Measurements from ENCODE around the gene UTP15. TPM values are rescaled to one million over a fixed set of nuclear protein-coding genes. Genes with fewer than 3 reads are reported as not detected.

UTP15 gene
- total RNA-seq, 8 experiments from 2014 or later = 10.7 to 298 (median 15.3) TPM

DNA sequence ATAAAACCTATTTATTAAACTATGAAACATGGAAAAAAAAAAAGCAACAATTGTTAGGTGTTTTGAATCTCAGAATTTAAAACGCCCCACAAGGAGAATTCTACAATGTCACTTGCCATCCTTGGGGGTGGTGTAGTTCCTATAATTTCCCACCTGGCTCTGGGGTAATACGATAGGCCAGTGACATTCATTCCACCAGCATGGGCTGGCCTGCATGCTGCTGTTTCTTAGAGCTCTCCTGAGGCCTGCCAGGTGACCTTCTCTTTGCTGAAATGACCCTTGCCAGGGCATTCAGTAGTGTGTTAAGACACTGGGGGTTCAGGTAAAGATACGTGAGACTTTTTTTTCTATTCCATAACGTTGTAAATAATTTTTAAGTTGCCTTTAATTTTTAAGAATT lies 50.4 kb downstream of the UTP15 start:
- in situ Hi-C loops (cut with MboI; ENCODE audit: low pct_unique_long_range_greater_than_20kb in 2 of 9, low sequenced_read_pairs in 9 of 9, unreplicated experiment in 9 of 9) = no loop called here
- H3K4me1 ChIP-seq (replicated peaks in 1 of 2) = no peaks in the 10 kb centered on the region
- WGBS, 10 experiments = 38 to 100% (median 85%) methylated on average over 1 to 4 of the region's 4 CpGs; no CpG with 5 or more reads in 1 of the 10 experiments

GRCh38 chr5:73617510-73618279 lies 52.2 kb downstream of the UTP15 start:
- H3K4me1 ChIP-seq (replicated peaks in 1 of 2) = no peaks in the 10 kb centered on the region
- no peak overlapping the region for H3K27ac ChIP-seq
- 66 to 92% (median 79%) methylated on average over 3 to 9 of the region's 9 CpGs for WGBS, 10 experiments
- H3K4me3 ChIP-seq = no peak overlapping the region
- in situ Hi-C loops (cut with MboI; ENCODE audit: low pct_unique_long_range_greater_than_20kb in 2 of 9, low sequenced_read_pairs in 9 of 9, unreplicated experiment in 9 of 9) = no loop called here
- ATAC-seq (replicated peaks in 6 of 8) = no peak

More for the DNA sequence above, 50.4 kb downstream of the UTP15 start:
- Histone ChIP-seq H3K27ac (no peak overlapping the region), H3K4me3 (no peak overlapping the region)
- ATAC-seq (replicated peaks in 6 of 8) = no peak

GRCh38 chr5:73619606-73620333 lies 54.2 kb downstream of the UTP15 start:
- Histone ChIP-seq H3K4me1 (replicated peaks in 1 of 2) (peaks cover 0 to 4% of the 10 kb centered on the region in 2 donors), H3K4me3 (no peak overlapping the region), H3K27ac (no peak overlapping the region)
- peak in 5 of 8 experiments; percentile 13 to 80 (median 45) for ATAC-seq (replicated peaks in 6 of 8)
- 0 to 75% (median 49%) methylated on average over 1 to 4 of the region's 4 CpGs for WGBS, 10 experiments
- in situ Hi-C loops (cut with MboI; ENCODE audit: low pct_unique_long_range_greater_than_20kb in 2 of 9, low sequenced_read_pairs in 9 of 9, unreplicated experiment in 9 of 9) = no loop called here

DNA sequence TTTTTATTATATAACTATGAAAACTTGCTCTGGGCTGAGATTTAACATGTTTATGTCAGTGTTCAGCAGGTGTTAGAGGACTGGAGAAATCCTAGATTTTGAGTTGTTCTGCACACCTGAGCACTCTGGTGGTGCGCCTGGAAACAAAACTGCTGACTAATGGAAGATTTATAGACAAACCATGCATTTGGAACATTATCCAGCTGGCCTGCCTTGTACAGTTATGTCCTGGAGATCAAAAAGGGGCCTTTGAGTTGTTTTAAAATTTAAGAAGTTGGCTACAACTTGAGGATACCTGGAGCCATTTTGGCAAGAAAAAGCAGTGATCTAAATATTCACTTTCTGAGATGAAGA lies 54.8 kb downstream of the UTP15 start:
- in situ Hi-C loops (cut with MboI; ENCODE audit: low pct_unique_long_range_greater_than_20kb in 2 of 9, low sequenced_read_pairs in 9 of 9, unreplicated experiment in 9 of 9) = no loop called here
- Histone ChIP-seq H3K4me1 (replicated peaks in 1 of 2) (peaks cover 0 to 5% of the 10 kb centered on the region in 2 donors), H3K4me3 (no peak overlapping the region), H3K27ac (no peak overlapping the region)
- WGBS, 10 experiments = 80 to 100% (median 100%) methylated on average over 1 of the region's 1 CpG; no CpG with 5 or more reads in 5 of the 10 experiments
- ATAC-seq (replicated peaks in 6 of 8) = peak in 1 of 8 experiments; percentile 18

- peaks cover 0 to 14% of the 10 kb centered on the region in 2 donors for H3K4me1 ChIP-seq (replicated peaks in 1 of 2)
- in situ Hi-C loops (cut with MboI; ENCODE audit: low pct_unique_long_range_greater_than_20kb in 2 of 9, low sequenced_read_pairs in 9 of 9, unreplicated experiment in 9 of 9) = no loop called here
- H3K4me3 ChIP-seq = no peak overlapping the region
- WGBS, 10 experiments = 80 to 100% (median 100%) methylated on average over 1 to 2 of the region's 2 CpGs
- H3K27ac ChIP-seq = no peak overlapping the region
- no peak for ATAC-seq (replicated peaks in 6 of 8)
Observed at GRCh38 chr5:73623060-73623459, 57.5 kb downstream of the UTP15 start.

GRCh38 chr5:73623901-73624404 lies 58.4 kb downstream of the UTP15 start:
- peak in 2 of 8 experiments; percentile 18 to 63 for ATAC-seq (replicated peaks in 6 of 8)
- in situ Hi-C loops (cut with MboI; ENCODE audit: low pct_unique_long_range_greater_than_20kb in 2 of 9, low sequenced_read_pairs in 9 of 9, unreplicated experiment in 9 of 9) = no loop called here
- Histone ChIP-seq H3K4me1 (replicated peaks in 1 of 2) (peaks cover 0 to 14% of the 10 kb centered on the region in 2 donors), H3K4me3 (no peak overlapping the region), H3K27ac (no peak overlapping the region)
- WGBS, 10 experiments = 18 to 100% (median 60%) methylated on average over 1 to 2 of the region's 2 CpGs; no CpG with 5 or more reads in 1 of the 10 experiments

GRCh38 chr5:73624888-73625287 lies 59.3 kb downstream of the UTP15 start:
- no peak for ATAC-seq (replicated peaks in 6 of 8)
- H3K27ac ChIP-seq = no peak overlapping the region
- WGBS, 10 experiments = 50 to 88% (median 73%) methylated on average over 2 to 5 of the region's 6 CpGs; no CpG with 5 or more reads in 3 of the 10 experiments
- no peak overlapping the region for H3K4me3 ChIP-seq
- in situ Hi-C loops (cut with MboI; ENCODE audit: low pct_unique_long_range_greater_than_20kb in 2 of 9, low sequenced_read_pairs in 9 of 9, unreplicated experiment in 9 of 9) = no loop called here
- peaks cover 0 to 14% of the 10 kb centered on the region in 2 donors for H3K4me1 ChIP-seq (replicated peaks in 1 of 2)

- Histone ChIP-seq H3K4me1 (replicated peaks in 1 of 2) (peaks cover 0 to 14% of the 10 kb centered on the region in 2 donors), H3K4me3 (peak overlapping the region; percentile 33 to 47 (median 41)), H3K27ac (no peak overlapping the region)
- ATAC-seq (replicated peaks in 6 of 8) = peak in 2 of 8 experiments; percentile 40 to 55
- in situ Hi-C loops (cut with MboI; ENCODE audit: low pct_unique_long_range_greater_than_20kb in 2 of 9, low sequenced_read_pairs in 9 of 9, unreplicated experiment in 9 of 9) = no loop called here
- WGBS, 10 experiments = 0 to 63% (median 29%) methylated on average over 1 to 10 of the region's 33 CpGs; no CpG with 5 or more reads in 4 of the 10 experiments
Observed at GRCh38 chr5:73625372-73625943, 59.9 kb downstream of the UTP15 start.

DNA sequence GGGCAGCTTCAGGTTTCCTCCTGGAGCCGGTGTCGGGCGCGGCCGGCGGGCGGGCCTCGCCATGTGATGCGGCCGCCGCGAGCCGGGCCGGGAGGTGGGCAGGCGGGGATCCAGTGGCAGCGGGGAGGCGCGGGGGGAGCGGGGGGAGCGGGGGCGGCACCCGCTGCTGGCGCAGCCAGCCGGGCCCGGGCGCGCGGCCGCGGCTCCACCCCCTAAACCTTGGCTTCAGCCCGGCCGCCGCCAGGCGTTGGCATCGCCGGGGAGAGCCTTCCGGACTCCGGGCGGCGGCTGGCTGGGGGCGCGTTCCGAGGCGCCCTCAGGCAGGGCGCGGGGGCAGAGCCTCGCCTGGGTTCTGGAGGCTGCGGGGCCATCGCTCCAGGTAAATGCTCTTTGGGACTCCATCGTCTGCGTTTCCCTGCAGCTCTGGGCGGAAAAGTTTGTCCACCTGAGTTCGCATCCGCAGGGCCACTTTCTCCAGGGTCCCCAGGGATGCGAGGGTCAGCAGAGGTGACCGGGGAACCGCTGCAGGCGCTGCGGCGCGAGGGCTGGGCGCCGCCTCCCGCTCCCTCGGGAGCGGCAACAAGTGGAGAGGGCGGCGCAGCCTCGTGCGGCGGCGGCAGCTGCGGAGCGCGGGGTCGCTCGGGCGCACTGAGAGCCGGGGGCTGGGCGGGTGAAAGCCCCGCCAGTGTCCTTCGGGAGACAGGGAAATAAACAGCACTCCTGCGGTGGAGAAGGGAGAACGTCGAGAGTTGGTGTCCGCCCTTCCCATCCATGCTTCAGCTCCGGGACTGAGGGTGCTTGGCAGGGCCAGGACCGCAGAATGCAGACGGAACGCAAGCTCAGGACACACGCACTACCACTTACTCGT lies 60.6 kb downstream of the UTP15 start, which contains the start of gene ARHGEF28:
Gene ARHGEF28 (plus strand): TSS at position 253 of the 868 bp plus-strand sequence. CDS start 58,656 bp downstream, outside the sequence.
- WGBS, 10 experiments = 2 to 27% (median 6%) methylated on average over 3 to 15 of the region's 92 CpGs; no CpG with 5 or more reads in 7 of the 10 experiments
- no peak within 1 kb of the TSS for H3K27ac ChIP-seq
- H3K4me1 ChIP-seq (replicated peaks in 1 of 2) = peaks cover 0 to 14% of the 10 kb centered on the region in 2 donors
- peak; percentile 74 to 89 (median 82) for ATAC-seq (replicated peaks in 6 of 8)
- peak within 1 kb of the TSS; percentile 33 to 47 (median 41) for H3K4me3 ChIP-seq
- in situ Hi-C loops (cut with MboI; ENCODE audit: low pct_unique_long_range_greater_than_20kb in 2 of 9, low sequenced_read_pairs in 9 of 9, unreplicated experiment in 9 of 9) = no loop called here

GRCh38 chr5:73626814-73627313 lies 61.3 kb downstream of the UTP15 start:
- WGBS, 10 experiments = 20 to 100% (median 81%) methylated on average over 1 to 10 of the region's 14 CpGs; no CpG with 5 or more reads in 1 of the 10 experiments
- Histone ChIP-seq H3K27ac (no peak overlapping the region), H3K4me3 (peak overlapping the region; percentile 33 to 47 (median 41)), H3K4me1 (replicated peaks in 1 of 2) (peaks cover 0 to 14% of the 10 kb centered on the region in 2 donors)
- ATAC-seq (replicated peaks in 6 of 8) = no peak
- in situ Hi-C loops (cut with MboI; ENCODE audit: low pct_unique_long_range_greater_than_20kb in 2 of 9, low sequenced_read_pairs in 9 of 9, unreplicated experiment in 9 of 9) = no loop called here

DNA sequence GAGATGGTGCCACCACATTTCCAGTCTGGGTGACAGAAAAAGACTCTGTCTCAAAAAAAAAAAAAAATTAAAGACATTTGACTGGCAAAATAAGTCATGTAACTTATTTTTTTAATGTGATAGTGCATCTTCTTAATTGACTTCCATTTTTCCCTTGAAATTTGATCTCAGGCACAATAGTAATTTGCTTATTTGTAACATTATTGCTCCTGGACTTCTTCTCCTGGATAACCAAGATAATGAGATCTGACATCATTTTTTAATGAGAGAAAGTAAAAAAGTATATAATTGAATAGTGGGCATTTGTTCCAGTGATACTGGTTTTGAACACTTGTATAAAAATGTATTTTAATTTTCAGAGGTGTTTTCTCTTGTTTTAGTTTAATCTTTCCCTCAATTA lies 63.9 kb downstream of the UTP15 start:
- no peak for ATAC-seq (replicated peaks in 6 of 8)
- no peak overlapping the region for H3K4me3 ChIP-seq
- in situ Hi-C loops (cut with MboI; ENCODE audit: low pct_unique_long_range_greater_than_20kb in 2 of 9, low sequenced_read_pairs in 9 of 9, unreplicated experiment in 9 of 9) = no loop called here
- H3K4me1 ChIP-seq (replicated peaks in 1 of 2) = peaks cover 0 to 10% of the 10 kb centered on the region in 2 donors
- H3K27ac ChIP-seq = no peak overlapping the region

- in situ Hi-C loops (cut with MboI; ENCODE audit: low pct_unique_long_range_greater_than_20kb in 2 of 9, low sequenced_read_pairs in 9 of 9, unreplicated experiment in 9 of 9) = no loop called here
Observed at GRCh38 chr5:73630765-73631164, 65.2 kb downstream of the UTP15 start.

More at GRCh38 chr5:73630765-73631164, 65.2 kb downstream of the UTP15 start:
- Histone ChIP-seq H3K4me1 (replicated peaks in 1 of 2) (peaks cover 0 to 5% of the 10 kb centered on the region in 2 donors), H3K27ac (no peak overlapping the region), H3K4me3 (no peak overlapping the region)
- no peak for ATAC-seq (replicated peaks in 6 of 8)

Data from motor neuron (in vitro differentiated cells).